ENCODE results near the gene UBXN4.
"Not testable (repeated sequence)": the region's sequence is repeated elsewhere in the genome, so short reads cannot be mapped to it uniquely, and the experiment has no call there.

UBXN4 gene

GRCh38 chr2:135762022-135762421 is 20.4 kb downstream of the UBXN4 start:
- intact Hi-C loops (cut with DNase I): no loop called here
- DNase-seq: no peak

DNA sequence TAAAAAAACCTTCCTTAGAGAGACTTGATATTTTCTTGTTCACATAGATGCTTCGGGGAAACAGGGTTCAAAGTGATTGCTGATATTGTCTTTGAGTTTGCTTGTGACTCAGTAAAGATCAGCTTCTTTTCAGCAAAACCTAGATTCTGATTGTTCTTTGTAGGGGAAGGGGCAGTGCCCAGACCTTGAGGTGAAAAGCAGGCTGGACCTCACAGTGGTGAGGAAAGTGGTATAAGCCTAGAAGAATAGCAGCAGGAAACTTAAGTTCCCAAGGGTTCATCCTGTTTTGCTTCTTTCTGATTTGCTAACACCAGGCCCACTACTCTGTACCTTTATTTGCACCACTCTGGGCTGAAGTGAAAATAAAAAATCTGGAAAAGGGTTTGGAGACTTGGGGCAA is 20.9 kb downstream of the UBXN4 start:
- no peak for DNase-seq

DNA sequence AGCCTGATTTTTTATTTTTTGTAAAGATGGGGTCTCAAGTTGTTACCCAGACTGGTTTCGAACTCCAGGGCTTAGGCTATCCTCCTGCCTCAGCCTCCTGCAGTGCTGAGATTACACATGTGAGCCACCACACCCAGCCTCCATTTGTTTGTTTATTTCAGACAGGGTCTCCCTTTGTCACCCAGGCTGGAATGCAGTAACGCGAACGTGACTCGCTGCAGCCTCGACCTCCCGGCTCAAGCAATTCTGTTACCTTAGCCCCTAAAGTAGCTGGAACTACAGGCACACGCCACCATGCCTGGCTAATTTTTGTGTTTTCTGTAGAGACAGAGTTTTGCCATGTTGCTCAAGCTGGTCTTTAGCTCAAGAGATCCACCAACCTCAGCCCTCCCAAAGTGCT is 27.2 kb downstream of the UBXN4 start:
- DNase-seq: peak in 1 of 10 donors; percentile 42
- intact Hi-C loops (cut with DNase I): no loop called here

More for the DNA sequence above, 20.9 kb downstream of the UBXN4 start:
- intact Hi-C loops (cut with DNase I): no loop called here

GRCh38 chr2:135773319-135773718 is 31.7 kb downstream of the UBXN4 start:
- intact Hi-C loops (cut with DNase I): no loop called here
- DNase-seq: no peak

DNA sequence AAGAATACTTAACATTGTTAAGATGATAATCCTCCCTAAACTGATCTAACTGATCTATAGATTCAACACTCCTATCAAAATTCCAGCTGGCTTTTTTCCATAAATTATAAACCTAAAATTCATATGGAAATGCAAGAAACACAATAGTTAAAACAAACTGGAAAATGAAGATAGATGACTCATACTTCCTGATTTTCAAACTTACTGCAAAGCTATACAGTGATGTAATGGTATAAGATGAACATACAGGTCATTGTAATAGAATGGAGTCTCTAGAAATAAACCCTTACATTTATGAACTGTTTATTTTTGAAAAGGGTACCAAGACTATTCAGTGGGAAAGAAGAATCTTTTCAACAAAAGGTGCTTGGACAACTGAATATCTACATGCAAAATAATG is 32.3 kb downstream of the UBXN4 start:
- intact Hi-C loops (cut with DNase I): no loop called here
- no peak for DNase-seq

DNA sequence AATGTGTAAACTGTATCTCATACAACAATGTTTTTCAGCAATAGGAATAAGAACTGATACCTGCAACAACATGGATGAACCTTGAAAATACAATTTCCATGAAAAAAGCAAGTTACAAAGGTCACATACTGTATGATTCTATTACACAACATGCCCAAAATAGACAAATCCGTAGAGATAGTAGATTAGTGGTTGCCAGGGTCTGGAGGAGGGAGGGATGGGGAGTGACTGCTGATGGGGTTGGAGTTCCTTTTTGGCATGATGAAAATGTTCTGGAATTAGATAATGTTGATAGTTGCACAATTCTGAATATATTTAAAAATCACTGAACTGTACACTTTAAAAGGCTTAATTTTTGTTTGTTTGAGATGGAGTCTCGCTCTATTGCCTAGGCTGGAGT is 33.8 kb downstream of the UBXN4 start:
- no peak for DNase-seq
- intact Hi-C loops (cut with DNase I): no loop called here

- intact Hi-C loops (cut with DNase I): no loop called here
Measured at GRCh38 chr2:135776367-135776766, 34.7 kb downstream of the UBXN4 start.

GRCh38 chr2:135782231-135782630 is 40.6 kb downstream of the UBXN4 start:
- DNase-seq: no peak
- intact Hi-C loops (cut with DNase I): no loop called here

More at GRCh38 chr2:135776367-135776766, 34.7 kb downstream of the UBXN4 start:
- no peak for DNase-seq

- no peak for DNase-seq
- intact Hi-C loops (cut with DNase I): no loop called here
Measured at GRCh38 chr2:135783439-135783838, 41.8 kb downstream of the UBXN4 start.

DNA sequence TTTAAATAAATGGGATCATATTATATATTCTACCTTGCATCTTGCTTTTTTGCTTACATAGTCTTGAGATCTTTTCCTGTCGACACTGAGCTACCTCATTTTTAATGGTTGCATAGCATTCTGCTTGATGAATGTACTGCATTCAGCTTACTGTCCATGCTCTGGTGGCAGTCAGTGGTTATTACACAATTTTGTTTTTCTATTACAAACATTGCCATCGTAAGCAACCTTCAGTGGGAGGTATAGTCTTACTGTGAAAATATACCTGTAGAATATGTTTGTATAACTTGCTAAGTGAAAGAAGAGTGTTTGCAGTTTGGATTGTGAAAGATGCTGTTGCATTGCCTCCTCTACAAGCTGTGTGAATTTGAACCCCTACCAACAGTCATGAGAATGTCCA is 43.4 kb downstream of the UBXN4 start:
- intact Hi-C loops (cut with DNase I): no loop called here
- DNase-seq: no peak

- intact Hi-C loops (cut with DNase I): no loop called here
- no peak for DNase-seq
Measured at GRCh38 chr2:135786823-135787222, 45.2 kb downstream of the UBXN4 start.

- no peak for DNase-seq
- intact Hi-C loops (cut with DNase I): no loop called here
Measured at GRCh38 chr2:135790423-135790822, 48.8 kb downstream of the UBXN4 start.

- intact Hi-C loops (cut with DNase I): no loop called here
- DNase-seq: no peak
Measured at GRCh38 chr2:135791418-135792190, 49.9 kb downstream of the UBXN4 start.

DNA sequence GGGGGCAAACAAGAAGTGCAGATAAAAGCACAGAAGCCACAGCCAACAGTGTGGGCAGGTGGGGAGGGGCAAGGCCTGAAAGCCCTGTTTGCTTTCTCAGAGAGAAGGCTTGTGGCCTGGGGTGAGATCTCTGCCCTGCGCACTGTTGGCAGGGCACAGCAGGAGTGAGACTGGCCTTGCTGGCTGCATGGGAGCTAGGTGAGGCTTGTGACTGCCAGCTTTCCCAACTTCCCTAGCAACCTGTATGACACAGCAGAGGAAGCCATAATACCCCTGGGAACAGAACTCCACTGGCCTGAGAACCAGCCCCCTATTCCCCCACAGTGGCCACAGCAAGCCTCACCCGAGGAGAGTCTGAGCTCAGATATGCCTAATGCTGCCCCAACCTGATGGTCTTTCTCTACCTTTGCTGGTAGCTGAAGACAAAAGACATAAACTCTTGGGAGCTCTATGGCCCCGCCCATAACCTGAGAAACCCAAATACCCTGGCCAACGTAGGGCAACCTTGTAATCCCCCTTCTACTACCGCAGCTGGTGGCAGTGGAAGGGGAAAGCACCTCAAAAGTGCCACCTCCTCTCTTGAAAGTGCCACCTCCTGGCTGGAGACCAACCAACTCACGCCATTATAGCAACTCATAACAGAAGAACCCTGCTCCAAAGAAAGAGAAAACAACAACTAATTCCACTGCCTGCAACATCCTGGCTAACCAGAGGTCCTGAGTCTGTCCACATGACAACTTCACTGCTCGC is 50.9 kb downstream of the UBXN4 start:
- intact Hi-C loops (cut with DNase I): no loop called here
- DNase-seq: no peak

- DNase-seq; intact Hi-C loops (cut with DNase I): not testable (repeated sequence)
Measured at GRCh38 chr2:135795641-135796040, 54.0 kb downstream of the UBXN4 start.

- intact Hi-C loops (cut with DNase I): no loop called here
- no peak for DNase-seq
Measured at GRCh38 chr2:135796606-135797005, 55.0 kb downstream of the UBXN4 start.

- DNase-seq: peak in 9 of 10 donors; percentile 44 to 93 (median 63)
- intact Hi-C loops (cut with DNase I): no loop called here
Measured at GRCh38 chr2:135797497-135798274, 56.0 kb downstream of the UBXN4 start.

DNA sequence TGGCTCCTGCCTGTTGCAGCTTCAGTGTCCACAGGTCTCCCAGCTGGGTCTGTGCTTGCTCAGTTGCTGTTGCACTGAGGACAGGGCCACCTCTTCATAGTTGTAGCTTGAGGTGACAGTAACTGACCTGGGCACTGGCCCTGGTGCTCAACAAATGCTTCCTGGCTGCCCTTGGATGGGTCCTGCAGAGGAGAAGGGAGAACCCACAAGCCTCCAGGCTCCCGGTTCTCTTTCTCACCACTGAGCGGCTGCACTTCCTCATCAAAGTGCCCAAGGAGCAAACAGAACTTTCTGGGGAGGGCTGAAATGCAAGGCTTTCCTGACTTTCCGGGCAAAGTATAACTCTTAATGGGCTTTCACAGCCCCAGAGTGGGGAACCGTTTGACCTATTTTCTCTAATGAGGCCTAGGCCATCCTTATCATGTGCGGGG is 56.6 kb downstream of the UBXN4 start:
- intact Hi-C loops (cut with DNase I): no loop called here
- DNase-seq: no peak

DNA sequence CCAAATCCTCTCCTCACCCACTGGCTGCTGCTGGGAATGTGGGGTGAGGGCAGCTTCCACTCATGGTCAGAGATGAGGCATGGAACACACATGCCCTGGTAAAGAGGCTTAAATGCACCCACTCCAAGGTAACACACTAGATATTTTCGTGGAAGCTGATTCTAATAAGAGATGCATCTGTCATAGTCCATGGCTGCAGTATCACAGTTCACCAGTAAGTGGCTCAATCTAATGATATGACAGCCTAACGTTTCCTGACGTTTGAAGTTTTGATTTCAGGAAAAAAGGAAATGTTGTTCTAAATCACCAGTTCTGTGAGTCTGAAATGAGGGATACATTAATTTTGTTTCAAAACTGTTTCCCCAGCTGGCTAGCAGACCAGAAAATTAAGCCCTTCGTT is 57.1 kb downstream of the UBXN4 start:
- DNase-seq: no peak
- intact Hi-C loops (cut with DNase I): no loop called here

GRCh38 chr2:135799738-135800137 is 58.1 kb downstream of the UBXN4 start:
- intact Hi-C loops (cut with DNase I): no loop called here
- no peak for DNase-seq
